HCT116 (cell line): Measurements from ENCODE around the gene AUTS2. TPM values are rescaled to one million over a fixed set of nuclear protein-coding genes. Genes with fewer than 3 reads are reported as not detected.

Experiments
- ATAC-seq: fragments of 200-7000 bp; cut with Tn5 transposase; 2 replicates; pipeline ENCODE4 v1.9.1; 2020; ENCODE audit warnings: mild to moderate bottlenecking, moderate library complexity
- BruUV-seq: library from RNA; stranded (reverse); fragments of 400-500 nt; replicated peaks from 2 replicates; lab custom pipeline; 2021; lab: Mats Ljungman, UMichigan
- CTCF ChIA-PET: fragments of 300-600 bp; sonication (Branson Sonifier 250); formaldehyde crosslinking; loops from one replicate; lab custom pipeline; 2021; ENCODE audit warnings: antibody characterized with exemption; lab: Charles Lee
- POLR2A ChIA-PET: fragments of 300-600, 350-600 bp; sonication (Branson Sonifier 250); formaldehyde crosslinking; loops from one replicate; lab custom pipeline; 2021; ENCODE audit warnings: antibody characterized with exemption; lab: Charles Lee
- RAD21 ChIA-PET, 2 experiments: fragments of 300-600 bp; sonication (Branson Sonifier 250); formaldehyde crosslinking; loops; one replicate each; lab custom pipeline; 2023; ENCODE audit warnings: low total read pairs in 2 of 2; ENCODE audit not compliant: uncharacterized antibody in 2 of 2, unreplicated experiment in 2 of 2, low non-redundant PET in 1 of 2; lab: Charles Lee
- DNase-seq: peaks from one replicate; pipeline ENCODE4 v3.0.0-alpha.2; 2010; ENCODE audit warnings: low read depth, low spot score
- H2AFZ ChIP-seq: fragments of 200-600 bp; shearing (Covaris generic), sonication (generic); 2 replicates; pipeline ENCODE4 v1.6.1; 2017; ENCODE audit warnings: low read depth, mixed run types, mixed read lengths, antibody characterized with exemption, low read length; ENCODE audit not compliant: poor library complexity, severe bottlenecking
- H3K27ac ChIP-seq: 2 replicates; pipeline ENCODE4 v1.5.1; 2012; ENCODE audit warnings: low read depth, low read length
- H3K27me3 ChIP-seq: fragments of 200-600 bp; sonication (generic); 2 replicates; pipeline ENCODE4 v1.6.1; 2016; ENCODE audit warnings: mixed run types, low read length, mixed read lengths; ENCODE audit not compliant: insufficient read depth
- H3K36me3 ChIP-seq, 2 experiments: fragments of 200-500 bp in 1 of 2; fragments of 200-600 bp in 1 of 2; sonication (Bioruptor generic) in 1 of 2; sonication (generic) in 1 of 2; 2 replicates each; pipeline versions ENCODE4 v1.5.1 to v1.6.1; 2014 to 2016; ENCODE audit warnings: low read length in 2 of 2, inconsistent platforms in 1 of 2, mixed read lengths in 1 of 2, mixed run types in 1 of 2; ENCODE audit not compliant: insufficient read depth in 2 of 2, control insufficient read depth in 1 of 2
- H3K4me1 ChIP-seq, 2 experiments: fragments of 200-600 bp in 1 of 2; sonication (generic) in 1 of 2; 2 replicates each; pipeline versions ENCODE4 v1.5.1 to v1.6.1; 2012 to 2017; ENCODE audit warnings: low read length in 2 of 2, inconsistent platforms in 1 of 2, mild to moderate bottlenecking in 1 of 2, mixed read lengths in 1 of 2, mixed run types in 1 of 2, moderate library complexity in 1 of 2; ENCODE audit not compliant: insufficient read depth in 2 of 2, control insufficient read depth in 1 of 2
- H3K4me2 ChIP-seq: fragments of 200-600 bp; sonication (generic); 2 replicates; pipeline ENCODE4 v1.6.1; 2017; ENCODE audit warnings: mixed run types, low read length, mixed read lengths
- H3K4me3 ChIP-seq, 2 experiments: fragments of 200-600 bp in 1 of 2; sonication (generic) in 1 of 2; replicated peaks in 1 of 2; 2 replicates each; pipeline ENCODE4 v1.5.1; 2011 to 2016; ENCODE audit warnings: low read length in 2 of 2, control low read depth in 1 of 2, low read depth in 1 of 2, mild to moderate bottlenecking in 1 of 2, mixed read lengths in 1 of 2, mixed run types in 1 of 2
- H3K79me2 ChIP-seq: fragments of 200-600 bp; sonication (generic); 2 replicates; pipeline ENCODE4 v1.6.1; 2017; ENCODE audit warnings: mild to moderate bottlenecking, mixed run types, low read length, moderate library complexity, mixed read lengths; ENCODE audit not compliant: insufficient read depth
- H3K9ac ChIP-seq: fragments of 200-600 bp; sonication (generic); 2 replicates; pipeline ENCODE4 v1.6.1; 2016; ENCODE audit warnings: low read length, mixed read lengths
- H3K9me2 ChIP-seq: fragments of 200-600 bp; sonication (generic), shearing (Covaris generic); 2 replicates; pipeline ENCODE4 v1.6.1; 2017; ENCODE audit warnings: mixed run types, mild to moderate bottlenecking, moderate library complexity; ENCODE audit not compliant: insufficient read depth
- H3K9me3 ChIP-seq, 2 experiments: fragments of 200-500 bp in 1 of 2; fragments of 200-600 bp in 1 of 2; sonication (Bioruptor generic) in 1 of 2; sonication (generic) in 1 of 2; 2 replicates each; pipeline ENCODE4 v1.6.1; 2014 to 2017; ENCODE audit warnings: low read length in 2 of 2, mixed read lengths in 2 of 2, inconsistent platforms in 1 of 2, low read depth in 1 of 2, mild to moderate bottlenecking in 1 of 2, mixed run types in 1 of 2, moderate library complexity in 1 of 2; ENCODE audit not compliant: control insufficient read depth in 1 of 2, insufficient read depth in 1 of 2
- H4K20me1 ChIP-seq: fragments of 200-600 bp; sonication (generic), shearing (Covaris generic); 2 replicates; pipeline ENCODE4 v1.6.1; 2017; ENCODE audit warnings: mixed run types, mild to moderate bottlenecking, moderate library complexity; ENCODE audit not compliant: insufficient read depth
- CBX3 ChIP-seq: IDR thresholded peaks from 2 replicates; pipeline ENCODE4 v1.6.1; 2012; ENCODE audit warnings: low read depth
- CTCF ChIP-seq, 3 experiments: fragments of 200-600 bp in 1 of 3; sonication (generic) in 1 of 3; IDR thresholded peaks in 2 of 3; conservative IDR thresholded peaks in 1 of 3; 2 replicates each; pipeline ENCODE4 v1.5.1; 2012 to 2017; ENCODE audit warnings: low read depth in 2 of 3, low read length in 2 of 3, antibody characterized with exemption in 1 of 3, borderline replicate concordance in 1 of 3, control low read depth in 1 of 3, mild to moderate bottlenecking in 1 of 3, mixed read lengths in 1 of 3, mixed run types in 1 of 3, moderate library complexity in 1 of 3; ENCODE audit not compliant: insufficient read depth in 1 of 3
- EGR1 ChIP-seq: IDR thresholded peaks from 2 replicates; pipeline ENCODE4 v1.6.1; 2012; ENCODE audit warnings: low read depth
- EZH2phosphoT487 ChIP-seq: fragments of 200-600 bp; IDR thresholded peaks from 2 replicates; pipeline ENCODE4 v1.6.1; 2018; ENCODE audit warnings: antibody characterized with exemption, borderline replicate concordance
- MAX ChIP-seq: IDR thresholded peaks from 2 replicates; pipeline ENCODE4 v1.6.1; 2012
- REST ChIP-seq: IDR thresholded peaks from 2 replicates; pipeline ENCODE4 v1.6.1; 2012; ENCODE audit warnings: low read depth
- SP1 ChIP-seq: IDR thresholded peaks from 2 replicates; pipeline ENCODE4 v1.6.1; 2012; ENCODE audit warnings: low read depth
- intact Hi-C: fragments of 100-400 bp; cut with micrococcal nuclease; formaldehyde crosslinking; loops from 2 replicates; pipeline ENCODE4 v1.10.0; 2022
- total RNA-seq: library from RNA; stranded (reverse); gene quantifications from one replicate; pipeline ENCODE4 v1.2.1, GENCODE V29; 2021; ENCODE audit not compliant: unreplicated experiment

The AUTS2 gene
- total RNA-seq, 1 experiment from 2014 or later: 0.93 TPM

GRCh38 chr7:70338015-70338414 lies 739.7 kb downstream of the AUTS2 start:
- no peak for ATAC-seq
- TF ChIP-seq REST (no peak), MAX (no peak), CBX3 (no peak), SP1 (no peak), EGR1 (no peak), EZH2phosphoT487 (no peak)
- Histone ChIP-seq H3K79me2 (no peaks in the 10 kb centered on the region), H3K9ac (no peak overlapping the region), H4K20me1 (no peaks in the 10 kb centered on the region), H3K4me2 (no peak overlapping the region), H3K9me2 (no peaks in the 10 kb centered on the region), H3K36me3 (no peaks in the 10 kb centered on the region; a peak in 1 of 4 replicates), H2AFZ (no peak overlapping the region), H3K4me3 (no peak overlapping the region), H3K27me3 (no peaks in the 10 kb centered on the region), H3K4me1 (no peaks in the 10 kb centered on the region), H3K9me3 (peaks cover 3 to 40% of the 10 kb centered on the region in 2 experiments; a peak in 2 of 4 replicates), H3K27ac (no peak overlapping the region)
- BruUV-seq: no TSS peak
- POLR2A ChIA-PET: no interaction called here
- RAD21 ChIA-PET: no interaction called here
- intact Hi-C loops: no loop called here
- CTCF ChIA-PET: no interaction called here
- no peak for DNase-seq

- H3K36me3 ChIP-seq: no peaks in the 10 kb centered on the region; a peak in 1 of 4 replicates
- no peak overlapping the region for H3K9ac ChIP-seq
- TF ChIP-seq SP1 (no peak), CTCF (IDR thresholded peaks at IDR 0.05 in 2 of 3, conservative IDR thresholded peaks at IDR 0.05 in 1 of 3; ENCODE audit: borderline replicate concordance in 1 of 3, insufficient read depth in 1 of 3, low read depth in 2 of 3, low read length in 2 of 3) (no peak)
- TF ChIP-seq, all 23 proteins: peak for 0
- Histone ChIP-seq H3K4me3 (no peak overlapping the region), H3K4me1 (no peaks in the 10 kb centered on the region), H3K9me3 (peaks cover 6 to 37% of the 10 kb centered on the region in 2 experiments; a peak in 2 of 4 replicates), H3K27ac (no peak overlapping the region), H4K20me1 (no peaks in the 10 kb centered on the region), H3K4me2 (no peak overlapping the region), H2AFZ (no peak overlapping the region), H3K27me3 (no peaks in the 10 kb centered on the region), H3K79me2 (no peaks in the 10 kb centered on the region), H3K9me2 (no peaks in the 10 kb centered on the region)
- CTCF ChIA-PET: no interaction called here
- RAD21 ChIA-PET: no interaction called here
- POLR2A ChIA-PET: no interaction called here
- DNase-seq (no peak), ATAC-seq (no peak)
- BruUV-seq: no TSS peak
- intact Hi-C loops: no loop called here
Measured at GRCh38 chr7:70340236-70340635, 742.0 kb downstream of the AUTS2 start.
